ENCODE measurements around the gene FOXN3.

FOXN3 gene

GRCh38 chr14:89407856-89408255 lies 9.2 kb downstream of the FOXN3 start:
- DNase-seq, result no peak

- DNase-seq, result no peak
Observed at GRCh38 chr14:89406941-89407340, 10.1 kb downstream of the FOXN3 start.

GRCh38 chr14:89406361-89406760 lies 10.7 kb downstream of the FOXN3 start:
- no peak for DNase-seq

- DNase-seq, result no peak
Observed at GRCh38 chr14:89405712-89406111, 11.3 kb downstream of the FOXN3 start.

GRCh38 chr14:89402363-89402762 lies 14.7 kb downstream of the FOXN3 start:
- DNase-seq, result peak; percentile 13

- DNase-seq, result no peak
Observed at GRCh38 chr14:89401761-89402160, 15.3 kb downstream of the FOXN3 start.

GRCh38 chr14:89401241-89401640 lies 15.8 kb downstream of the FOXN3 start:
- no peak for DNase-seq

- no peak for DNase-seq
Observed at GRCh38 chr14:89400529-89400928, 16.5 kb downstream of the FOXN3 start.

GRCh38 chr14:89399594-89400068 lies 17.4 kb downstream of the FOXN3 start:
- peak; percentile 8 for DNase-seq

- no peak for DNase-seq
Observed at GRCh38 chr14:89399157-89399556, 17.9 kb downstream of the FOXN3 start.

GRCh38 chr14:89397569-89398230 lies 19.3 kb downstream of the FOXN3 start:
- DNase-seq, result no peak

GRCh38 chr14:89394972-89395371 lies 22.1 kb downstream of the FOXN3 start:
- no peak for DNase-seq

GRCh38 chr14:89393222-89393745 lies 23.7 kb downstream of the FOXN3 start:
- no peak for DNase-seq

- no peak for DNase-seq
Observed at GRCh38 chr14:89392181-89392580, 24.9 kb downstream of the FOXN3 start.

- DNase-seq, result no peak
Observed at GRCh38 chr14:89391556-89391955, 25.5 kb downstream of the FOXN3 start.

GRCh38 chr14:89391123-89391522 lies 25.9 kb downstream of the FOXN3 start:
- no peak for DNase-seq

- no peak for DNase-seq
Observed at GRCh38 chr14:89388853-89389252, 28.2 kb downstream of the FOXN3 start.

- no peak for DNase-seq
Observed at GRCh38 chr14:89387922-89388685, 28.9 kb downstream of the FOXN3 start.

GRCh38 chr14:89386212-89386886 lies 30.7 kb downstream of the FOXN3 start:
- no peak for DNase-seq

- DNase-seq, result no peak
Observed at GRCh38 chr14:89384636-89385035, 32.4 kb downstream of the FOXN3 start.

GRCh38 chr14:89384023-89384422 lies 33.0 kb downstream of the FOXN3 start:
- DNase-seq, result no peak

GRCh38 chr14:89382901-89383845 lies 33.9 kb downstream of the FOXN3 start:
- DNase-seq, result no peak
